RKO (cell line): ENCODE results near the gene SIRT1.
"Not testable (repeated sequence)": the region's sequence is repeated elsewhere in the genome, so short reads cannot be mapped to it uniquely, and the experiment has no call there.

ENCODE experiments used
- DNase-seq: peaks from one replicate; pipeline ENCODE4 v3.0.0-alpha.2; 2016; ENCODE audit warnings: low spot score

SIRT1 gene

DNA sequence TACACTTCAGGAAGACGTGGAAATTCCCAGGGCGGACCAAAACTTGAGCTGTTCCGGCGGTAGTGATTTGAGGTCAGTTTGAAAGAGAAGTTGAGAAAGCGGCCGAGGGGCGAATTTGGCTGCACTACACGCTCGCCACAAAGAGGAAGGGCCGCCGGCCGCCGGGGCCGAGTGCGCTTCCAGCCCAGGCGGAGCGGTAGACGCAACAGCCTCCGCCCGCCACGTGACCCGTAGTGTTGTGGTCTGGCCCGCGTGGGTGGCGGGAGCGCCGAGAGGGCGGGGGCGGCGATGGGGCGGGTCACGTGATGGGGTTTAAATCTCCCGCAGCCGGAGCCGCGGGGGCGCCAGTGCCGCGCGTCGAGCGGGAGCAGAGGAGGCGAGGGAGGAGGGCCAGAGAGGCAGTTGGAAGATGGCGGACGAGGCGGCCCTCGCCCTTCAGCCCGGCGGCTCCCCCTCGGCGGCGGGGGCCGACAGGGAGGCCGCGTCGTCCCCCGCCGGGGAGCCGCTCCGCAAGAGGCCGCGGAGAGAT is at the start of gene SIRT1:
TSS of gene SIRT1 (plus strand) at position 344 of the 529 bp plus-strand sequence. CDS start at position 410, 66 bp downstream.
- peak; percentile 92 for DNase-seq

DNA sequence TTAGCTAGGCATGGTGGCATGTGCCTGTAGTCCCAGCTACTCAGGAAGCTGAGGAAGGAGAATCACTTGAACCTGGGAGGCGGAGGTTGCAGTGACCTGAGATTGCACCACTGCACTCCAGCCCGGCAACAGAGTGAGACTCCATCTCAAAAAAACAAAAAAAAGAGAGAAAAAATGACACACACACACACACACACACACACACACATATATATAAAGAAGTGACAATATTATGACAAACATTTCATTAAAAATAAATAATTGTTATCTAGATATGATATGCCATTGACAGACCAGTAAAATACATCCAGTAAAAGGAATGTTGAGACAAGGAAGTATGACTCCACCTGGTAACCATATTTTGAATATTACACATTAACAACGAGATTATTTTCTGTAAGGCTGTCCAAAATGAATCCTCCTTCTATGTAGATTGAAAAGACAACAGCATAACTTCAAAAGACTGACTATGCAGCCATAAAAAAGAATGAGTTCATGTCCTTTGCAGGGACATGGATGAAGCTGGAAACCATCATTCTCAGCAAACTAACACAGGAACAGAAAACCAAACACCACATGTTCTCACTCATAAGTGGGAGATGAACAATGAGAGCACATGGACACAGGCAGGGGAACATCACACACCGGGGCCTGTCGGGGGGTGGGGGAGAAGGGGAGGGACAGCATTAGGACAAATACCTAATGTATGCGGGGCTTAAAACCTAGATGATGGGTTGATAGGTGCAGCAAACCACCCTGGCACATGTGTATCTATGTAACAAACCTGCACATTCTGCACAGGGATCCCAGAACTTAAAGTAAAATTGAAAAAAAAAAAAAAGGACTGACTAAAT is 48.7 kb upstream of the SIRT1 start:
- peak; percentile 38 for DNase-seq

DNA sequence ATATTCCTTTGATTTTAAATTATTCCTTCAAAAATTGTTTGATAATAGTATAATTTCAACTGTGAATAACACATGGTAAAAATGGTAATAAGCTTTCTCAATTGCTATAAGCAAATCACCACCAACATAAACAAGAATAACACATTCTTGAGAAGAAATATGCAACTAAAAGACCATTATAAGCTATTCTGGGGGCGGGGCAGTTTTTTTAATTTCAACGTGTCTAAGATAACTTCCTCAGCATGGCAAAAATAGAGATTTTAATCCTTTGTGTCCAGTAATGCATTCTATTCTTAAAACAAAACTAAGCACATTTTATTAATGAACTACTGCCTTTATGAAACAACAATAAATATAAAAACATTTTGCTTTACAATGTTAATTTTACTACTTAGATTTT is 48.0 kb upstream of the SIRT1 start:
- peak; percentile 57 for DNase-seq

DNA sequence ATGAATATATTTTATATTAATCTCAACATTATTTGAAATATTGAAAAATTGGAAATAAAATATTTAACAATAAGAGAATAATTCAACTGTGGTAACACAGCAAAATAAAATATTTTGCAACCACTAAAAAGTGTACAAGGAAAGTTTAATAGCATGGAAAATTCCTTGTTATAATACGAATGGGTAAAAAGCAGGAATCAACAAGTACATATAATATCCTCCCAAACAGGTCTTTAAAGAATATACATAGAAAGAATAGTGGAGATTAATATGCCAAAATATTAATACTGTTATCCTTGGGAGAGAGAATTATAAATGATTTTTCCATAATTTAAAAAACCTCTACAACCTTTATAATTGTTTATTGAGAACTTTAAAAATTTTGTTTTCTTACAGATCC is 47.5 kb upstream of the SIRT1 start:
- no peak for DNase-seq

DNA sequence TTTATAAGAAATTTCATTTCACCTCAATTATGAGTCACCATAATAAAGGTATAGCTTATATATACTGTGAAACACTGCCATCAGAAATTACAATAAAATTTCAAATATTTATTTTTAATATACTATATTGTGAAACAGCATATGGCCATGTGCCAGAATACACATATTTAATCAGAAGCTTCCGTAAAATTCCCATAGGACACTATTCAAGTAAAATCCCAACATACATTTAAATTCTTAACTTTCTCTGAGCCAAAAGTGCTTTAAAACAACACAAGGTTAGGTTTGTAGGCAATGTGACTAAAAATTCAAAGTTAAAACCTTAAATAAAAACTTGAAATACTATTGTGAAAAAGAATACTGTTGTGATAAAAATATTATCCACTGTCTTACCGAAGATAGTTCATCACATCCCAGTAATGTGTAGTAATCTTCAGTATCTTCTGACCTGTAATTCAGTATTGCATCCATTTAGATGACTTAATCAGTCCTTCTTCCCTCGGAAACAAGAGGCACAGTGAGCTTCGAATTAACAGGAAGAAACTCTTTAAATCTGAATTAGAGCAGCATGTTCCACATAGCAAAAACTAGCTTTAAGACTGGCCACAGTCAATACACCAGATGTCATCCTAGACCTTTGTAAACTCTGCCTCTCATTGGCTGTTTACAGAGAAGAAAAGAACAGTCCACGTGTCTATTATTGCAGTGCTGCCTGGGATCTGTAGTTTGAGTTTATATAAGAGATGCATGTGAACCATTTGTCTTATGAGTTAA is 46.7 kb upstream of the SIRT1 start, which contains the start of gene DNAJC12:
TSS of gene DNAJC12 (minus strand) at position 648 of the 774 bp plus-strand sequence. CDS start at position 471, 177 bp downstream.
- peak; percentile 96 for DNase-seq

DNA sequence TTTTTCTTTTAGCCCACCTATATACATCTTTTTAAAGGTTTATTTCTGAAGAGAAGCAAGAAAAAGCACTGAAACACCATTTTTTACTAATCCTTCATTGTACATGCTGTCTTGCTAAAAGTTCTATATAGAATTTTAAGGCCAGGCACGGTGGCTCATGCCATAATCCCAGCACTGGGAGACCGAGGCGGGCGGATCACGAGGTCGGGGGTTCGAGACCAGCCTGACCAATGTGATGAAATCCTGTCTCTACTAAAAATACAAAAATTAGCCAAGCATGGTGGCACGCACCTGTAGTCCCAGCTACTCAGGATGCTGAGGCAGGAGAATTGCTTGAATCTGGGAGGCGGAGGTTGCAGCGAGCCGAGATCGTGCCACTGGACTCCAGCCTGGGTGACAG is 44.9 kb upstream of the SIRT1 start:
- not testable (repeated sequence) for DNase-seq

DNA sequence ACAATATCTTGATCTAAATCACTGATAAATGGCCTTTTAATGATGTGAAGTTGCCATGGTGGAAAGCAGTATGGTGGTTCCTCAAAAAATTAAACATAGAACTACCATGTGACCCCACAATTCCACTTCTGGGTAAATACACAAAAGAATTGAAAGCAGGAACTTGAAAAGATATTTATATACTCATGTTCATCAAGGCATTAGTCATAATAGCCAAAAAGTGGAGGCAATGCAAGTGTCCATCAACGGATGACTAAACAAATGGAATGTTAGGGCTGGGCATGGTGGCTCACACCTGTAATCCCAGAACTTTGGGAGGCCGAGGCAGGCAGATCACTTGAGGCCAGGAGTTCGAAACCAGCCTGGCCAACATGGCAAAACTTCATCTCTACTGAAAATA is 44.5 kb upstream of the SIRT1 start:
- DNase-seq: peak; percentile 51

DNA sequence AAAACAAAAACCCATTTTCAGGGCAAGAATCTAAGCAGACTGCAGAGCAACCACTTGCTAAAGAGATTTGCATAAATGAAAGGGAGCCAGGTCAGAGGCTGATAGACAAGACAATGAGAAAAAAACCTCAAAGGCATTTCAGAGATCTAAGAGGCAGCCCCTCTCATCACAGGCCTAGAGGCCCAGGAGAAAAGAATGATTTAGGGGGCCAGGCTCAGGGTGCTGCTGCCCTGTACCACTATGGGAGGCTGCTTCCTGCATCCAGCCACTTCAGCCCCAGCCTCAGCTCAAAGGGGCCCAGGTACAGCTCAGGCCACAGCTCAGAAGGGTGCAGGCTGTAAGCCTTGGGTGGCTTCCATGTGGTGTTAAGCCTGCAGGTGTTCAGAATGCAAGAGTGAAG is 42.7 kb upstream of the SIRT1 start:
- no peak for DNase-seq

DNA sequence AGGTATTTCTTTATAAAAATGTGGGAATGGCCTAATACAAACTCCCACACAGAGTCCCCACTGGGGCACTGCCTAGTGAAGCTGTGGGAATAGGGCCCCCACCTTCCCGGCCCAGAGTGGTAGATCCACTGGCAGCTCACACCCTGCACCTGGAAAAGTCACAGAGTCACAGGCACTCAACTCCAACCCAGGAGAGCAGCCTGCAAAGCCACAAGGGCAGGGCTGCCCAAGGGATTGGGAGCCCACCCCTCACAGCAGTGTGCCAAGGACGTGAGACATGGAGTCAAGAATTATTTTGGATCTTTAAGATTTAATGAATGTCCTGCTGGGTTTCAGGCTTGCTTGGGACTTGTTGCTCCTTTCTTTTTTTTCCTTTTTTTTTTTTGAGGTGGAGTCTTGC is 41.2 kb upstream of the SIRT1 start:
- no peak for DNase-seq

DNA sequence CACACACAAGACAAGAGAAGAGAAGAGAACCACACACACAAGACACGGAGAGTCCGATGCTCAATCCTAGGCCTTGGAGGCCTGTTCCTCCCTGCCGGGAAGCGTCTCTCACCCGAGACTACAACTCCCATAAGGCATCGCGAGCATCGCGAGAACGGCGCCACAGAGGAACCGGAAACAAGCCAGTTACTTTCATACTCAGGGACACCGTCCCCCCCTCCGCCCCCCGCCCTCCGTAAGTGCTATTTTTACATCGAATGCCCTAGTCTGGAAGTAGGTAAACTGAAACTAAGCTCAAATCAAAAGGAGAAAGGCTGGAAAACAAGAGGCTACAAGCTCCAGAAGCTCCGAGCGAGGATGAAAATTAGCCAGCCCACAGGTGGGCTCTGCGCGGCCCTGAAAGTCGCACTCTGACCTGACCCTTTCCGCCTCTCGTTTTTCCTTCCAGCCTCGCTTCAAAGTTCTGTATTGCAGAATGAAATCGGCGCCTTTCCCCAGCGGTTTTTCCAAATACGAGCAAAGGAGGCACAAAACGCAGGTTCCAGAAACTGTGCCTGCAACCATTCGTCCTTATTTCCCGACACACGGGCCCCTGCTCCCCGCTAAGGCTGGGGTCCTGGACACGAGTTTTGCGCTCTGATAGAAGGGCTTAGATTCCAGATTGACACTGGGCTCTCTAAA is 35.0 kb upstream of the SIRT1 start:
- peak; percentile 97 for DNase-seq

DNA sequence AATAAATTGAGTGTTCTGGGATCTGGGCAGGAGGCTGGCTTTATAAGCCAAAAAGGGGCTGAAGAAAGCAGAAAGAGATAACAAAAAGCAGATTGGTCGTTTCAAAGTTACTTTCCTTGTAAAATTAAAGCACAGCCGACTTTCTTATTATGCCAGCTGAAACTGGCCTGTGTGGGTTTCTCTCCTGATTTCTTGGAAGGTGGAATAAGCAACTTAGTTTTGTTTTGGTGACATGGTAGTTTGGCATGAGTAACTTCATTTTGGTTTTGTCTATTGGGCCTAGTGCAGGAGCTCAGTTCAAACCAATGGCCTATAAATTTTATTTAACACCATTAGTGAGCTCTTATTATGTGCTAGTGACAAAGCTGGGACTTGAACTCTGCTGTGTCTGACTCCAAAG is 33.3 kb upstream of the SIRT1 start:
- DNase-seq: no peak

DNA sequence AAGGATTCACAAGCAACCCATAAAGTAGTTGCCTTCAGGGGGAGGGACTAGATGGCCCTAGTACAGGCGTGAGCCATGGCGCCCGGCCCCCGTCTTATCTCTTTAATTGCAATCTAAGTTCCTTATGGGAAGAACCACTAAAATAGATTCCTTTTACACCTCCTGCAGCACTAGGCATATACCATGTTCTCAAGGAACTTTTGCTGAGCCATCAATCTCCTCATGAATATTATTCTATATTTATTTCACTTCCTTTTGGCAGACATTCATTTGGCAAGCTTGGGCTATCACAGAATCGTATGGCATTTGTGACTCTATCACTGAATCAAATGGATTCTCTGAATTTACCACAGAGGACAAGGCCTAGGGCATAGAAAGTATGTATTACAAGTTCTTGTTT is 31.7 kb upstream of the SIRT1 start:
- DNase-seq: no peak

DNA sequence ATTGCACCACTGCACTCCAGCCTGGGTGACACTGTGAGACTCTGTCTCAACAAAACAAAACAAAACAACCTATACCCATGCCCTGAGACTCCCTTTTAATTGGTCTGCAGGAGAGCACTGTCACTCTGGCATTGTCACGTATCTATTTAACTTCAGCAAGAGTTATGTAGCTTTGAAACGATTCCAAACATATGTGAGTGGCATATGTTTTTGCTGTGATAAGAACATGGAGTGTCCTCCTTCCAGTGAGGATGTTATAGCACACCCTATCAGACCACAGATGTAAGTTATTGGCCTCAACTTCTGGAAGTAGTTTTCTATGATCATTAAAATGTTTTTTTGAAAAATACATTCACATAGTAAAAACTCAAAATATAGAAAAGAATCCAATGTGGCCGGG is 30.9 kb upstream of the SIRT1 start:
- no peak for DNase-seq

DNA sequence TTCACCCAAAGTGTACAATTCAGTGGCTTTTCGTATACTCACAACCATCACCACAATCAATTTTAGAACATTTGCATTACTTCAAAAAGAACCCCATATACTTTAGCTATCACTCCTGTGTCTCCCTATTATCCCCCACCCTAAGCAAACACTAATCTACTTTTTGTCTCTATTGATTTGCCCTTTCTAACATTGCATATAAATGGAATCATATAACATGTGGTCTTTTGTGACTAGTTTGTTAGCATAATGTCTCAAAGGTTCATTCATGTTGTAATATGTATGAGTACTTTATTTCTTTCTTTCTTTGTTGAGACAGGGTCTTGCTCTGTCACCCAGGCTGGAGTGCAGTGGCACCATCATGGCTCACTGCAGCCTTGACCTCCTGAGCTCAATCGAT is 25.5 kb upstream of the SIRT1 start:
- no peak for DNase-seq

DNA sequence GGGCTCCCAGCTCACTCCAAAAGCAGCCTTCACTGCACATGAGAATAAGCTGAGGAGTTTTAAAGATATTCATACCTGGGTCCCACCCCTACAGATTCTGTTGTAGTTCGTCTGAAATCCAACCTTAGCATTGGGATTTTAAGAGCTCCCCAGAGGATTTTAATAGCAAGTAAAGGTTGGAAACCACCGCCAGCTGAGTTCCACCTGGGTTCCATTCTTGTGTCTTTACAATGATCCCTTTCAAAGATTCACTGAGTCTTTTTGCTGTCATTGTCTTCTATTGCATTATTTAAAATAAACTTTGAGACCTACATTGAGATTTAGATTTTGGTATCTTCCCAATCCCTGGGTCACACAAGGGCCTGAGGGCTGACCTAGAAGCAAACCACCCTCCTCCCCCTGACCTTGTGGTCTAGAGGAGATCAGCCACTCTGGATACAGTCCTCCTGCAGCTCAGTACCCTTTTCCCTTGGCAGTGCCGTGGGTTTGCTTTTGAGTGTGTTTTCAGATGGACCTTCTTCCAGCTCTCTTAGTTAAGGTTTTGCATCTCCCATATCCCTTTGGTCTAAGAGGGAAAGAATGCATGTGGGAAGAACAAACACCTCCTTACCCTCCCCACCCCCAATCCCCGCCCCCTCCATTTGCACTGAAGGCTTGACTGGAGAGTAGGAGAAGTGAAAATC is 22.6 kb upstream of the SIRT1 start:
- no peak for DNase-seq

DNA sequence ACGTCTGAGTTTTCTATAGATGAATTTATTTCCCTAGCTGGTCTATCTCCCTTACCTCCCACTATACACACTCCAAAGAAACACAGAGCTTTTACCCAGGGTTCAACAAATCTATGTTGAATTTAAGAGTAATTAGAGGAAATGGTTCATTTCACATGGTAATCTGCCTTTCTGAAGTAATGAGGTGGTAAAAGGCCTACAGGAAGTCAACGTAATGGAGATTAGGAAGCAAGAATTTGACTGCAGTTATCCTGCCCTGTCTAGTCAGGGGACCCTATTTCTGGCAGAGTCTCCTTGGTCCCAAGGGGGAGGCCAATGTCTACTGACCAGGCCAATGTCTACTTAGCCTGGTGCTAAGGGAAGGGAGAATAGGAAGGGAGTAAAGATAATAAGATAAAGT is 21.4 kb upstream of the SIRT1 start:
- no peak for DNase-seq

DNA sequence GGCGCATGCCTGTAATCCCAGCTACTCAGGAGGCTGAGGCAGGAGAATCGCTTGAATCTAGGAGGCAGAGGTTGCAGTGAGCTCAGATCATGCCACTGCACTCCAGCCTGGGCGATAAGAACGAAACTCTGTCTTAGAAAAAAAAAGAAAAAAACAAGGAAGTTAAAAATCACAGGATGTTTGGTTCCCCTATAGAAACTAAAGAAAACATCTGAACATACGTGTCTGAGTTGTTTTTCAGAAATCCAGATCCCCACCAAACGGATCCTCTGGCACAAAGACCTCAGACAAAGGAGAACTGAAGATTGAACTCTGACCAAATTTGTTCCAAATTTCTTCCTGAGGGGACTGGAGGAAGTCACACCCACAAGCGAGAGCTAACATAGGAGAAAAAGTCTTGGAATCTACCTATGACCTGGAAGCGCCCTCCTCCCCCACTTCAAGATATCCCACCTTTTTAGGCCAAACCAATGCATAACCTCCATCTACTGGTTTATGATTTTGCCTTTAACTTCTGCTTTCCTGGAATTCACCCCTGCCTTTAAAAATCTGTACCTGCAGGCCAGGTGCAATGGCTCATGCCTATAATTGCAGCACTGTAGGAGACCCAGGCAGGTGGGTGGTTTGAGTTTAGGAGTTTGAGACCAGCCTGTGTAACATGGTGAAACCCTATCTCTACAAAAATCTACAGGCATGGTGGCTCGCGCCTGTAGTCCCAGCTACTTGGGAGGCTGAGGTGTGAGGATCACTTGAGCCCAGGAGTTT is 19.7 kb upstream of the SIRT1 start:
- DNase-seq: no peak

DNA sequence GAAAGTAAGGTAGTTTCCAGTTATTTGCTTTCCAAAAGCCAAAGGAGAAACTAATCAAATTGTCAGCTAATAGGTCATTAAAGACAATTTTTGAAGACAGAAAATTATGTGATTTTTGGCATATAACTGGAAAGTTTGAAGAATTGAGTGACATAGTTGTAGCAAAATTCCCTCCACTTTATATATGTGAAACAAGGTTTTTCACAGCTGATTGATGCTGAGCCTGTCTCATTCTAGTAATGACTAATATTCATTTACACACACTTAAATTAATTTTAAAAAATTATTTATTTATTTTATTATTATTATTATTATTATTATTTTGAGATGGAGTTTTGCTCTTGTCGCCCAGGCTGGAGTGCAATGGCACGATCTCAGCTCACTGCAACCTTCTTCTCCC is 16.3 kb upstream of the SIRT1 start:
- DNase-seq: no peak

DNA sequence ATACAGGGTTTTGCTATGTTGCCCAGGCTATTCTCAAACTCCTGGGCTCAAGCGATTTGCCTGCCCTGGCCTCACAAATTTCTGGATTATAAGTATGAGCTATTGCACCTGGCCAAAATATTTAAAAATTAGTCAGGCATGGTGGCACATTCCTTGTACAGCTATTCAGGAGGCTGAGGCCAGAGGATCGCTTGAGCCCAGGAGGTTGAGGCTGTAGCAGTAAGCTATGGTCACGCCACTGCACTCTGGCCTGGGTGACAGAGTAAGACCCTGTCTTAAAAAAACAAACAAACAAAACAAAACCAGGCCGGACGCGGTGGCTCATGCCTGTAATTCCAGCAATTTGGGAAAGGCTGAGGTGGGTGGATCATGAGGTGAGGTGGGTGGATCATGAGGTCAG is 14.5 kb upstream of the SIRT1 start:
- DNase-seq: no peak

DNA sequence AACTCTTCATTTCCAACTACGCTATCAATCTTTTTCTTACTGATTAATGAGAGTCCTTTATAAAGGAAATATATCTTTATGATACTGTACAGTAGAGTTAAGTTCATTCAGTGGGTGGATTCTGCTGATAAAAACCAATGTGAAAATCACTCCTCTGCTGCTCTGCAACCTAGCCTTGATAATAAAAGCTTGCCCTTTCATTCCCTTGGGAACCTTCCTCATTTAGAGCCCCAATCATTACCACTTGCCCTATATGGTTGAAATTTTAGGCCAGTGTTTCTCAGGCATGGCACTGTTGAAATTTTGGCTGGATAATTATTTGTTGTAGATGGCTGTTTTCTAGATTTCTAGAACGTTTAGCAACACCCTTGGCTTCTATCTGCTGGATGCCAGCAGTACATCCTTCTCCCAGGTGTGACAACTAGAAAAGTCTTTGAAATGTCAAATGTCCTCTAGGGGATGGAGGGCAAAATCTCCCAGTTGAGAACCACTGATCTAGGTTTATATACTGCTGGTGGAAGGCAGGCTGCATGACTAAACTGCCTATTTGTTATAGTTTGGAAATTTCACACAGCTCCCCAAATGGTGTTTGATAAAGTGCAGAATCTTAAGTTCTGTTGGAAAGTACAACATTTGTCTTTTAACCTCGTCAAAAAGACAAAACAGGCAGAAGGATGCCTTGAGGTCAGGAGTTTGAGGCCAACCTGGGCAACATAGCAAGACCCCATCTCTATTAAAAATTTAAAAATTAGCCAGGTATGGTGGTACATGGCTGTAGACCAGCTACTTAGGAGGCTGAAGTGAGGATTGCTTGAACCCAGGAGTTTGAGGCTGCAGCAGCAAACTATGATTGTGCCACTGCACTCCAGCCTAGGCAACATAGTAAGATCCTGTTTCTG is 8.9 kb upstream of the SIRT1 start:
- no peak for DNase-seq
